Caco-2 (cell line): Measurements from ENCODE around the gene MCM3AP. TPM values are rescaled to one million over a fixed set of nuclear protein-coding genes. Genes with fewer than 3 reads are reported as not detected.

ENCODE experiments used
- BruUV-seq: library from RNA; stranded (reverse); fragments of 400-500 nt; replicated peaks from 2 replicates; lab custom pipeline; 2021; lab: Mats Ljungman, UMichigan
- CTCF ChIA-PET: fragments of 300-600 bp; sonication (Branson Sonifier 250); formaldehyde crosslinking; loops from one replicate; lab custom pipeline; 2022; ENCODE audit warnings: antibody characterized with exemption; lab: Charles Lee
- POLR2A ChIA-PET: fragments of 300-600 bp; sonication (Branson Sonifier 250); formaldehyde crosslinking; loops from one replicate; lab custom pipeline; 2022; ENCODE audit warnings: antibody characterized with exemption; lab: Charles Lee
- DNase-seq, 2 experiments: peaks; one replicate each; pipeline versions ENCODE4 v3.0.0 to v3.0.0-alpha.2; 2020 to 2022
- H3K27me3 ChIP-seq: replicated peaks from 2 replicates; pipeline ENCODE4 v1.6.0; 2011; ENCODE audit warnings: low read length; ENCODE audit not compliant: control insufficient read depth, insufficient read depth
- H3K36me3 ChIP-seq: 2 replicates; pipeline ENCODE4 v1.5.1; 2011; ENCODE audit warnings: low read length; ENCODE audit not compliant: control insufficient read depth, insufficient read depth
- H3K4me1 ChIP-seq: fragments of 250-450 bp; sonication (Bioruptor Pico); 2 replicates; pipeline ENCODE4 v1.5.1; 2020; ENCODE audit warnings: mild to moderate bottlenecking
- H3K4me3 ChIP-seq: 2 replicates; pipeline ENCODE4 v1.5.1; 2011; ENCODE audit warnings: low read depth, mild to moderate bottlenecking, control low read depth, low read length
- H3K9me3 ChIP-seq: fragments of 250-450 bp; sonication (Bioruptor Pico); 2 replicates; pipeline ENCODE4 v1.5.1; 2020; ENCODE audit warnings: mild to moderate bottlenecking, moderate library complexity
- H3K27ac Mint-ChIP-seq: one replicate; pipeline ENCODE4 v1.8.0; 2022; ENCODE audit warnings: mixed read lengths; ENCODE audit not compliant: unreplicated experiment
- H3K27me3 Mint-ChIP-seq: one replicate; pipeline ENCODE4 v1.8.0; 2022; ENCODE audit warnings: mixed read lengths; ENCODE audit not compliant: insufficient read depth, unreplicated experiment
- H3K36me3 Mint-ChIP-seq: one replicate; pipeline ENCODE4 v1.8.0; 2022; ENCODE audit warnings: mild to moderate bottlenecking, mixed read lengths; ENCODE audit not compliant: insufficient read depth, unreplicated experiment
- H3K4me1 Mint-ChIP-seq: one replicate; pipeline ENCODE4 v1.8.0; 2022; ENCODE audit warnings: low read depth, mixed read lengths; ENCODE audit not compliant: unreplicated experiment
- H3K4me3 Mint-ChIP-seq: one replicate; pipeline ENCODE4 v1.8.0; 2022; ENCODE audit warnings: mild to moderate bottlenecking, moderate library complexity, mixed read lengths; ENCODE audit not compliant: unreplicated experiment
- H3K9me3 Mint-ChIP-seq: one replicate; pipeline ENCODE4 v1.8.0; 2022; ENCODE audit warnings: mixed read lengths; ENCODE audit not compliant: unreplicated experiment
- intact Hi-C: fragments of 100-400 bp; cut with micrococcal nuclease; formaldehyde crosslinking; loops from one replicate; pipeline ENCODE4 v1.10.0; 2022; ENCODE audit not compliant: unreplicated experiment
- total RNA-seq: library from RNA; stranded (reverse); gene quantifications from 2 replicates; pipeline ENCODE4 v1.2.3, GENCODE V29; 2022
- TF ChIP-seq, protein P1 (sequence below), 2 experiments: fragments of 200-600 bp in 1 of 2; IDR thresholded peaks; 1 replicate in 1 of 2; 2 replicates in 1 of 2; pipeline versions ENCODE4 v1.5.1 to v1.8.0; 2011 to 2022; ENCODE audit warnings: antibody characterized with exemption in 1 of 2, control low read depth in 1 of 2, inconsistent platforms in 1 of 2, low read depth in 1 of 2, low read length in 1 of 2, mild to moderate bottlenecking in 1 of 2, moderate library complexity in 1 of 2; ENCODE audit not compliant: insufficient read depth in 1 of 2, severe bottlenecking in 1 of 2, unreplicated experiment in 1 of 2

Gene MCM3AP
- total RNA-seq, 1 experiment from 2014 or later: 88.1 TPM

- Mint-ChIP-seq H3K4me3 (no peak overlapping the region), H3K4me1 (no peaks in the 10 kb centered on the region), H3K27ac (peak overlapping the region; percentile 43), H3K36me3 (peaks cover 94% of the 10 kb centered on the region), H3K27me3 (no peaks in the 10 kb centered on the region), H3K9me3 (no peaks in the 10 kb centered on the region)
- no peaks in the 10 kb centered on the region for H3K4me1 ChIP-seq
- peaks cover 3% of the 10 kb centered on the region for H3K36me3 ChIP-seq
- H3K9me3 ChIP-seq: no peaks in the 10 kb centered on the region
- no peak for DNase-seq
- H3K4me3 ChIP-seq: no peak overlapping the region
- BruUV-seq: no TSS peak
- no peaks in the 10 kb centered on the region for H3K27me3 ChIP-seq
- TF ChIP-seq, protein P1, sequence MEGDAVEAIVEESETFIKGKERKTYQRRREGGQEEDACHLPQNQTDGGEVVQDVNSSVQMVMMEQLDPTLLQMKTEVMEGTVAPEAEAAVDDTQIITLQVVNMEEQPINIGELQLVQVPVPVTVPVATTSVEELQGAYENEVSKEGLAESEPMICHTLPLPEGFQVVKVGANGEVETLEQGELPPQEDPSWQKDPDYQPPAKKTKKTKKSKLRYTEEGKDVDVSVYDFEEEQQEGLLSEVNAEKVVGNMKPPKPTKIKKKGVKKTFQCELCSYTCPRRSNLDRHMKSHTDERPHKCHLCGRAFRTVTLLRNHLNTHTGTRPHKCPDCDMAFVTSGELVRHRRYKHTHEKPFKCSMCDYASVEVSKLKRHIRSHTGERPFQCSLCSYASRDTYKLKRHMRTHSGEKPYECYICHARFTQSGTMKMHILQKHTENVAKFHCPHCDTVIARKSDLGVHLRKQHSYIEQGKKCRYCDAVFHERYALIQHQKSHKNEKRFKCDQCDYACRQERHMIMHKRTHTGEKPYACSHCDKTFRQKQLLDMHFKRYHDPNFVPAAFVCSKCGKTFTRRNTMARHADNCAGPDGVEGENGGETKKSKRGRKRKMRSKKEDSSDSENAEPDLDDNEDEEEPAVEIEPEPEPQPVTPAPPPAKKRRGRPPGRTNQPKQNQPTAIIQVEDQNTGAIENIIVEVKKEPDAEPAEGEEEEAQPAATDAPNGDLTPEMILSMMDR (IDR thresholded peaks at IDR 0.05; ENCODE audit: insufficient read depth in 1 of 2, low read depth in 1 of 2, low read length in 1 of 2, severe bottlenecking in 1 of 2, unreplicated experiment in 1 of 2): no peak
- intact Hi-C loops: no loop called here
- ChIA-PET CTCF (no interaction called here), POLR2A (no interaction called here)
These were observed 30.2 kb downstream of the MCM3AP start for GRCh38 chr21:46255166-46255565.

GRCh38 chr21:46254208-46254975, 31.0 kb downstream of the MCM3AP start:
- POLR2A ChIA-PET: no interaction called here
- peaks cover 93% of the 10 kb centered on the region for H3K36me3 Mint-ChIP-seq
- intact Hi-C loops: no loop called here

DNA sequence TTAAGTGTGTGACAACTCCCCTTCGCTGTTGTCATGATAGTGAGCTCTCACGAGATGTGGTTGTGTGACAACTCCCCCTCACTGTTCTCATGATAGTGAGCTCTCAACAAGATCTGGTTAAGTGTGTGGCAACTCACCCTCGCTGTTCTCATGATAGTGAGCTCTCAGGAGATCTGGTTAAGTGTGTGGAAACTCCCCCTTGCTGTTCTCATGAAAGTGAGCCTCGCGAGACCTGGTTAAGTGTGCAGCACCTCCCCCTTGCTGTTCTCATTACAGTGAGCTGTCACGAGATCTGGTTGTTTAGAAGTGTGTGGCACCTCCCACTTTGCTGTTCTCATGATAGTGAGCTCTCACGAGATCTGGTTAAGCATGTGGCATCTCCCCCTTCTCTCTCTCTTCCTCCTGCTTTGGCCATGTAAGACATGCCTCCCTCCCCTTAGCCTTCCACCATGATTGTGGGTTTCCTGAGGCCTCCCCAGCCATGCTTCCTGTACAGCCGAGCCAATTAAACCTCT, 31.7 kb downstream of the MCM3AP start:
- POLR2A ChIA-PET: no interaction called here
- H3K4me1 ChIP-seq: no peaks in the 10 kb centered on the region
- intact Hi-C loops: no loop called here
- no peaks in the 10 kb centered on the region for H3K9me3 ChIP-seq
- H3K4me3 ChIP-seq: no peak overlapping the region
- H3K36me3 Mint-ChIP-seq: peaks cover 93% of the 10 kb centered on the region
- H3K4me3 Mint-ChIP-seq: no peak overlapping the region
- H3K27me3 Mint-ChIP-seq: no peaks in the 10 kb centered on the region
- H3K27ac Mint-ChIP-seq: peak overlapping the region; percentile 16
- TF ChIP-seq, protein P1 (IDR thresholded peaks at IDR 0.05; ENCODE audit: insufficient read depth in 1 of 2, low read depth in 1 of 2, low read length in 1 of 2, severe bottlenecking in 1 of 2, unreplicated experiment in 1 of 2): no peak
- no peaks in the 10 kb centered on the region for H3K9me3 Mint-ChIP-seq
- no peaks in the 10 kb centered on the region for H3K27me3 ChIP-seq
- no TSS peak for BruUV-seq
- no peak for DNase-seq
- CTCF ChIA-PET: no interaction called here
- no peaks in the 10 kb centered on the region for H3K4me1 Mint-ChIP-seq
- peaks cover 3% of the 10 kb centered on the region; the same call in 1 of the 2 replicates for H3K36me3 ChIP-seq

More at GRCh38 chr21:46254208-46254975, 31.0 kb downstream of the MCM3AP start:
- H3K4me3 ChIP-seq: no peak overlapping the region
- no peaks in the 10 kb centered on the region for H3K4me1 ChIP-seq
- Mint-ChIP-seq H3K4me1 (no peaks in the 10 kb centered on the region), H3K27me3 (no peaks in the 10 kb centered on the region), H3K4me3 (no peak overlapping the region), H3K9me3 (no peaks in the 10 kb centered on the region), H3K27ac (peak overlapping the region; percentile 43)
- no peak for DNase-seq
- no TSS peak for BruUV-seq
- TF ChIP-seq, protein P1 (IDR thresholded peaks at IDR 0.05; ENCODE audit: insufficient read depth in 1 of 2, low read depth in 1 of 2, low read length in 1 of 2, severe bottlenecking in 1 of 2, unreplicated experiment in 1 of 2): no peak
- no peaks in the 10 kb centered on the region for H3K27me3 ChIP-seq
- H3K9me3 ChIP-seq: no peaks in the 10 kb centered on the region
- CTCF ChIA-PET: no interaction called here
- peaks cover 3% of the 10 kb centered on the region; the same call in 1 of the 2 replicates for H3K36me3 ChIP-seq
